ENCODE data around the gene DLG3. TPM values are rescaled to one million over a fixed set of nuclear protein-coding genes. Genes with fewer than 3 reads are reported as not detected.

Gene DLG3
- total RNA-seq, 1 experiment from 2014 or later, result 71.2 TPM

GRCh38 chrX:70481471-70482270, 37.0 kb downstream of the DLG3 start:
- DNase-seq, result no peak
- H3K79me2 ChIP-seq (ENCODE audit: insufficient read depth, low read length), result no peaks in the 10 kb centered on the region
- H2BK120ac ChIP-seq (ENCODE audit: low read depth, low read length, poor library complexity, severe bottlenecking), result no peak overlapping the region
- peaks cover 12% of the 10 kb centered on the region; the same call in 1 of the 2 replicates for H3K4me1 ChIP-seq (ENCODE audit: insufficient read depth, low read length)
- no peak overlapping the region for H4K8ac ChIP-seq (replicated peaks; ENCODE audit: insufficient read length, low read depth, low read length)
- no peaks in the 10 kb centered on the region for H3K27me3 Mint-ChIP-seq (ENCODE audit: low read depth)
- no peak overlapping the region for H4K91ac ChIP-seq (ENCODE audit: insufficient read length, low read depth, low read length)
- no peak for TF ChIP-seq CTCF (conservative IDR thresholded peaks at IDR 0.05)
- peaks cover 63 to 70% of the 10 kb centered on the region in 2 experiments for H3K9me3 Mint-ChIP-seq
- no peak overlapping the region for H2BK5ac ChIP-seq (ENCODE audit: insufficient read length, low read length)
- H3K4ac ChIP-seq (ENCODE audit: low read depth, low read length), result no peak overlapping the region
- H3K27me3 ChIP-seq (ENCODE audit: insufficient read depth, low read length), result no peaks in the 10 kb centered on the region
- H2BK12ac ChIP-seq (ENCODE audit: insufficient read length, low read depth, low read length), result no peak overlapping the region
- H3K79me1 ChIP-seq (ENCODE audit: insufficient read depth, low read depth, low read length, poor library complexity, severe bottlenecking), result peaks cover 6% of the 10 kb centered on the region
- H2BK20ac ChIP-seq (ENCODE audit: low read depth, low read length, poor library complexity, severe bottlenecking), result no peak overlapping the region
- no peak overlapping the region for H3K56ac ChIP-seq (ENCODE audit: insufficient read length, low read depth, low read length)
- H4K5ac ChIP-seq (ENCODE audit: insufficient read length, low read depth, low read length), result no peak overlapping the region
- no peak overlapping the region for H2BK15ac ChIP-seq (ENCODE audit: low read depth, low read length)
- peaks cover 69 to 78% of the 10 kb centered on the region in 2 experiments for H3K4me1 Mint-ChIP-seq
- no peak overlapping the region for H3K23ac ChIP-seq (ENCODE audit: insufficient read length, low read depth, low read length)
- no peak overlapping the region for H3K27ac ChIP-seq (ENCODE audit: insufficient read length, low read depth, low read length)
- H3K36me3 Mint-ChIP-seq (ENCODE audit: insufficient read depth in 1 of 3, low read depth in 3 of 3), result peaks cover 23 to 57% (median 42%) of the 10 kb centered on the region in 3 experiments
- H3K9me3 ChIP-seq (ENCODE audit: control insufficient read depth, low read depth, low read length), result peaks cover 34% of the 10 kb centered on the region
- no peak overlapping the region for H3K4me3 Mint-ChIP-seq
- H3K23me2 ChIP-seq (ENCODE audit: insufficient read length, low read depth, low read length, poor library complexity, severe bottlenecking), result no peaks in the 10 kb centered on the region
- H2AK5ac ChIP-seq (ENCODE audit: insufficient read length, low read length), result no peak overlapping the region
- H3K18ac ChIP-seq (ENCODE audit: insufficient read length, low read depth, low read length), result no peak overlapping the region
- WGBS (ENCODE audit: extremely low coverage, insufficient read length, low lambda C conversion rate), result no CpG with 5 or more reads among the region's 8 CpGs
- no peak overlapping the region for H3T11ph ChIP-seq (ENCODE audit: low read length)
- no peak overlapping the region for H2AFZ ChIP-seq (ENCODE audit: low read length)
- H3K9ac ChIP-seq (ENCODE audit: extremely low read depth, insufficient read length, low read length), result no peak overlapping the region
- no peak overlapping the region for H3K14ac ChIP-seq (ENCODE audit: insufficient read depth, low read length)
- peak overlapping the region in 1 of 3 experiments; percentile 10; a peak in 1 of 7 replicates for H3K27ac Mint-ChIP-seq
- H4K20me1 ChIP-seq (ENCODE audit: control insufficient read depth, insufficient read depth, insufficient read length), result no peaks in the 10 kb centered on the region
- H3K4me2 ChIP-seq (ENCODE audit: insufficient read depth, insufficient read length, low read length), result no peak overlapping the region

All from H9 (cell line).